Breast epithelium (tissue), 4 donors: Measurements from ENCODE around the gene CAPN11. TPM values are rescaled to one million over a fixed set of nuclear protein-coding genes. Genes with fewer than 3 reads are reported as not detected.
"Not testable (repeated sequence)": the region's sequence is repeated elsewhere in the genome, so short reads cannot be mapped to it uniquely, and the experiment has no call there.

ENCODE experiments used
- DNase-seq, 2 donors: peaks; one replicate each; pipeline ENCODE4 v3.0.0-alpha.2; 2019; ENCODE audit warnings: low spot score in 2 of 2
- H3K27ac ChIP-seq, 2 donors: fragments of 200-600 bp; sonication (generic) in 1 of 2; one replicate each; pipeline ENCODE4 v1.5.1; 2016 to 2019; ENCODE audit warnings: mild to moderate bottlenecking in 1 of 2
- H3K27me3 ChIP-seq, 2 donors: fragments of 200-600 bp; sonication (generic) in 1 of 2; one replicate each; pipeline versions ENCODE4 v1.5.1 to v1.6.0; 2017 to 2019; ENCODE audit warnings: control low read depth in 1 of 2, mild to moderate bottlenecking in 1 of 2
- H3K36me3 ChIP-seq: fragments of 200-600 bp; one replicate; pipeline ENCODE4 v1.5.1; 2019
- H3K4me1 ChIP-seq, 2 donors: fragments of 200-600 bp; sonication (generic); one replicate each; pipeline ENCODE4 v1.5.1; 2016 to 2019; ENCODE audit warnings: control low read depth in 1 of 2
- H3K4me3 ChIP-seq, 3 donors: fragments of 200-600 bp; sonication (generic); 1 replicate in 2 of 3; 2 replicates in 1 of 3; pipeline ENCODE4 v1.5.1; 2016 to 2019; ENCODE audit warnings: mild to moderate bottlenecking in 3 of 3, moderate library complexity in 2 of 3
- H3K9me3 ChIP-seq, 2 donors: fragments of 200-600 bp; sonication (generic) in 1 of 2; one replicate each; pipeline ENCODE4 v1.5.1; 2016 to 2019; ENCODE audit warnings: control low read depth in 1 of 2
- POLR2A ChIP-seq: fragments of 450-650 bp; IDR thresholded peaks from one replicate; pipeline ENCODE4 v1.6.1; 2016; ENCODE audit warnings: antibody characterized with exemption, mild to moderate bottlenecking, moderate library complexity
- POLR2AphosphoS5 ChIP-seq, 3 donors: sonication (generic); formaldehyde crosslinking; IDR thresholded peaks; one replicate each; pipeline ENCODE4 v1.6.1; 2017; ENCODE audit warnings: antibody characterized with exemption in 3 of 3
- intact Hi-C: fragments of 100-400 bp; cut with DNase I; formaldehyde crosslinking; loops from one replicate; pipeline ENCODE4 v1.15.1; 2023; ENCODE audit warnings: low total_unique reads
- total RNA-seq, 3 donors: library from RNA; depleted of rRNA; stranded (reverse); fragments of >200 nt; gene quantifications; one replicate each; pipeline ENCODE4 v1.1.0, GENCODE V29; 2016
- TF ChIP-seq, protein P1 (sequence below), 3 donors: fragments of 450-650 bp; IDR thresholded peaks; one replicate each; pipeline ENCODE4 v1.5.1; 2016 to 2017; ENCODE audit warnings: antibody characterized with exemption in 3 of 3, mild to moderate bottlenecking in 3 of 3, moderate library complexity in 3 of 3

The CAPN11 gene
- total RNA-seq, 3 donors from 2014 or later, result 1.1 to 3.8 (median 2.9) TPM

DNA sequence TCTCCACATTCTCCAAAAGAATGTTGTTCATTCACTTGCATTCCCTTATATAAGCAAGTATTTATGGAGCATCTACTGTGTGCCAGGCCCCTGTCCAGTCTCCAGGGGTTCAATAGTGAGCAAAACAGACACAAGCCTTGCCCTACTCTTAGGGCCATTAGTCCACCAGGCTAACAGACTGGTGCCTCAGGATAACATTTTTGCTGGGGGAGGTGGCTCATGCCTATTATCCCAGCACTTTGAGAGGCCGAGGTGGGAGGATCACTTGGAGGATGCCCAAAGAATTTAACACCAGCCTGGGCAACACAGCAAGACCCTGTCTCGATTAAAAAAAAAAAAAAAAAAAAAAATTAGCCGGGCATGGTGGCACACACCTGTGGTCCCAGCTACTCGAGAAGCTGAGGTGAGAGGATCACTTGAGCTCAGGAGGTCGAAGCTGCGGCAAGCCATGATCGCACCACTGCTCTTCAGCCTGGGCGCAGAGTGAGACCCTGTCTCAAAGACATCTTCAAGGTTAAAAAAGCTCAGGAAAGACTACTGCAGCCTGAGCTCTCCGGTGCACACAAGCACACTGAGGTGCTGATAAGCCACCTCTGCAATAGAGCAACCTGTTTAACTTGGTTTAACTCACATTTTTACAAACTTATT, 19.9 kb downstream of the CAPN11 start:
- intact Hi-C loops, result no loop called here
- H3K9me3 ChIP-seq, result no peaks in the 10 kb centered on the region
- H3K27ac ChIP-seq, result peak overlapping the region; percentile 52 to 74

DNA sequence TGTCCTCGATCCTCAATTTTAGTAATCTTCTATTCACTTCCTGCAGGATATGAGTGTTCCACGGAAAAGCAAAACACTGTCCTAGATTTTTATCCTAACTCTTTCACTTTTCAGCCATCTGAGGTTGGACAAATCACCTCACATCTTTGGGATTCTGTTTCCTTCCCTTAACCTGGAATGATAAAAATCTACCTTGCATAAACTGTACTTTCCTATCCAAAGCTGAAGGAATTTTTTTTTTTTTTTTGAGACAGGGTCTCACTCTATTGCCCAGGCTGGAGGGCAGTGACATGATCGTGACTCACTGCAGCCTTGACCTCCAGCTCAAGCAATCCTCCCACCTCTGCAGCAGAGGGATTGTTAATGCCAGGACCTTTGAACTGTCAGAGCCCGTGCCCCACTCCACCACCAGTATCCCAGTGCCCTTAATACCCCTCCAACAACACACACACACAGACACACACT, 20.5 kb downstream of the CAPN11 start:
- Histone ChIP-seq H3K27ac (peak overlapping the region in 1 of 2 donors; percentile 43), H3K4me1 (no peaks in the 10 kb centered on the region), H3K4me3 (no peak overlapping the region), H3K36me3 (no peaks in the 10 kb centered on the region), H3K9me3 (no peaks in the 10 kb centered on the region), H3K27me3 (no peaks in the 10 kb centered on the region)
- intact Hi-C loops, result no loop called here
- TF ChIP-seq, protein P1, sequence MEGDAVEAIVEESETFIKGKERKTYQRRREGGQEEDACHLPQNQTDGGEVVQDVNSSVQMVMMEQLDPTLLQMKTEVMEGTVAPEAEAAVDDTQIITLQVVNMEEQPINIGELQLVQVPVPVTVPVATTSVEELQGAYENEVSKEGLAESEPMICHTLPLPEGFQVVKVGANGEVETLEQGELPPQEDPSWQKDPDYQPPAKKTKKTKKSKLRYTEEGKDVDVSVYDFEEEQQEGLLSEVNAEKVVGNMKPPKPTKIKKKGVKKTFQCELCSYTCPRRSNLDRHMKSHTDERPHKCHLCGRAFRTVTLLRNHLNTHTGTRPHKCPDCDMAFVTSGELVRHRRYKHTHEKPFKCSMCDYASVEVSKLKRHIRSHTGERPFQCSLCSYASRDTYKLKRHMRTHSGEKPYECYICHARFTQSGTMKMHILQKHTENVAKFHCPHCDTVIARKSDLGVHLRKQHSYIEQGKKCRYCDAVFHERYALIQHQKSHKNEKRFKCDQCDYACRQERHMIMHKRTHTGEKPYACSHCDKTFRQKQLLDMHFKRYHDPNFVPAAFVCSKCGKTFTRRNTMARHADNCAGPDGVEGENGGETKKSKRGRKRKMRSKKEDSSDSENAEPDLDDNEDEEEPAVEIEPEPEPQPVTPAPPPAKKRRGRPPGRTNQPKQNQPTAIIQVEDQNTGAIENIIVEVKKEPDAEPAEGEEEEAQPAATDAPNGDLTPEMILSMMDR (IDR thresholded peaks at IDR 0.05), result no peak
- TF ChIP-seq POLR2A, result no peak
- no peak for TF ChIP-seq POLR2AphosphoS5 (IDR thresholded peaks at IDR 0.05)
- DNase-seq, result no peak

More for the DNA sequence above, 19.9 kb downstream of the CAPN11 start:
- H3K27me3 ChIP-seq, result no peaks in the 10 kb centered on the region
- no peak overlapping the region for H3K4me3 ChIP-seq
- DNase-seq, result no peak
- no peaks in the 10 kb centered on the region for H3K36me3 ChIP-seq
- no peak for TF ChIP-seq POLR2AphosphoS5 (IDR thresholded peaks at IDR 0.05)
- TF ChIP-seq, protein P1 (IDR thresholded peaks at IDR 0.05), result no peak
- no peak for TF ChIP-seq POLR2A
- no peaks in the 10 kb centered on the region for H3K4me1 ChIP-seq

GRCh38 chr6:44179648-44180047, 21.0 kb downstream of the CAPN11 start:
- Histone ChIP-seq H3K27me3 (no peaks in the 10 kb centered on the region), H3K27ac (peak overlapping the region in 1 of 2 donors; percentile 43), H3K4me3 (no peak overlapping the region), H3K9me3 (no peaks in the 10 kb centered on the region), H3K36me3 (no peaks in the 10 kb centered on the region), H3K4me1 (no peaks in the 10 kb centered on the region)
- no peak for DNase-seq
- intact Hi-C loops, result no loop called here
- no peak for TF ChIP-seq POLR2AphosphoS5 (IDR thresholded peaks at IDR 0.05)
- TF ChIP-seq POLR2A, result no peak
- TF ChIP-seq, protein P1 (IDR thresholded peaks at IDR 0.05), result no peak

DNA sequence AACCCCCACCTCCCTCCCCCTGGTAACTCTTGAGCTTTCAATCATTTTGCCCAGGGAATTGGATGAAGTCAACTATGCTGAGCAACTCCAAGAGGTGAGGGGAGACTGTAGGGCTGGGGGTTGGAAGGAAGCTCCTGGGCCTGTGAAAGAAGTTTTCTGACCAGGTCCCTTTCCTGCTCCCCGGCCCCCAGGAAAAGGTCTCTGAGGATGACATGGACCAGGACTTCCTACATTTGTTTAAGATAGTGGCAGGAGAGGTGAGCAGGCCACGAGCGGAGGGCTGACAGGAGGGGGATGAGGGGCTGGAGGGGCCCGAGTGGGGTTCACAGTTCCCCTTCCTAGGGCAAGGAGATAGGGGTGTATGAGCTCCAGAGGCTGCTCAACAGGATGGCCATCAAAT, 21.8 kb downstream of the CAPN11 start:
- intact Hi-C loops, result no loop called here
- DNase-seq, result no peak
- Histone ChIP-seq H3K9me3 (no peaks in the 10 kb centered on the region), H3K4me1 (no peaks in the 10 kb centered on the region), H3K27me3 (no peaks in the 10 kb centered on the region), H3K4me3 (no peak overlapping the region), H3K36me3 (no peaks in the 10 kb centered on the region), H3K27ac (no peak overlapping the region)
- TF ChIP-seq POLR2A, result no peak
- TF ChIP-seq POLR2AphosphoS5 (IDR thresholded peaks at IDR 0.05), result no peak
- TF ChIP-seq, protein P1 (IDR thresholded peaks at IDR 0.05), result no peak

DNA sequence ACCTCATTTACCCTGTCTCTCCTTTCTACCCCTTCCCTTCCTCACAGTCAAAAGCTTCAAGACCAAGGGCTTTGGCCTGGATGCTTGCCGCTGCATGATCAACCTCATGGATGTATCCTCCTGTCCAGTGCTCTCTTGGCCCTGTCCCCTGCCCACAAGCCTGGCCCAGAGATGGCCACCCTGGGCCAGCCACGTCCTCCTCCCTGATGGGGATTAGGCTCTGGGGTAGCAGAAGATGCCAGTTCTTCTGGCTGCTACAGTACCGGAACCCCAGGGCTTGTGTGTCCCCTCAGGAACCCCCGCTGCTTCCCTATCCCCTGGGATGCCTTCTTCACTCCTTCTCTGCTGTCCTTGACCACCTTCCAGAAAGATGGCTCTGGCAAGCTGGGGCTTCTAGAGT, 22.3 kb downstream of the CAPN11 start:
- TF ChIP-seq, protein P1 (IDR thresholded peaks at IDR 0.05), result no peak
- no peak for TF ChIP-seq POLR2AphosphoS5 (IDR thresholded peaks at IDR 0.05)
- no peak for TF ChIP-seq POLR2A
- Histone ChIP-seq H3K36me3 (no peaks in the 10 kb centered on the region), H3K4me3 (no peak overlapping the region), H3K9me3 (no peaks in the 10 kb centered on the region), H3K4me1 (no peaks in the 10 kb centered on the region), H3K27me3 (no peaks in the 10 kb centered on the region), H3K27ac (no peak overlapping the region)
- no peak for DNase-seq
- intact Hi-C loops, result no loop called here

DNA sequence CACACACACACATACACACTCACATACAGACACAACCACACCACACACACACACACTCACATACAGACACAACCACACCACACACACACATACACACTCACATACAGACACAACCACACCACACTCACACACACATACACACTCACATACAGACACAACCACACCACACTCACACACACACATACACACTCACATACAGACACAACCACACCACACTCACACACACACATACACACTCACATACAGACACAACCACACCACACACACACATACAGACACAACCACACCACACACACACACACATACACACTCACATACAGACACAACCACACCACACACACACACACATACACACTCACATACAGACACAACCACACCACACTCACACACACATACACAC, 23.2 kb downstream of the CAPN11 start:
- H3K4me3 ChIP-seq, DNase-seq, H3K27me3 ChIP-seq, H3K27ac ChIP-seq, intact Hi-C loops, H3K36me3 ChIP-seq, H3K4me1 ChIP-seq, H3K9me3 ChIP-seq: not testable (repeated sequence)
